Esophagus squamous epithelium (tissue), 5 donors: Measurements from ENCODE around the gene SIRT5. TPM values are rescaled to one million over a fixed set of nuclear protein-coding genes. Genes with fewer than 3 reads are reported as not detected.

Experiments
- DNase-seq: peaks from one replicate; lab custom pipeline; 2025; lab: John Stamatoyannopoulos, UW
- H3K27ac ChIP-seq, 4 donors: fragments of 200-600 bp; sonication (generic); one replicate each; pipeline ENCODE4 v1.5.1; 2016 to 2019; ENCODE audit warnings: mild to moderate bottlenecking in 1 of 4
- H3K27me3 ChIP-seq, 4 donors: fragments of 200-600 bp; sonication (generic); 1 replicate in 3 of 4; 2 replicates in 1 of 4; pipeline versions ENCODE4 v1.5.1 to v1.6.0; 2017 to 2021; ENCODE audit warnings: antibody characterized with exemption in 1 of 4
- H3K36me3 ChIP-seq, 3 donors: fragments of 200-600 bp; sonication (generic); one replicate each; pipeline ENCODE4 v1.5.1; 2016 to 2019
- H3K4me1 ChIP-seq, 3 donors: fragments of 200-600 bp; sonication (generic); one replicate each; pipeline ENCODE4 v1.5.1; 2017 to 2019
- H3K4me3 ChIP-seq, 4 donors: fragments of 200-600 bp; sonication (generic); 1 replicate in 3 of 4; 2 replicates in 1 of 4; pipeline ENCODE4 v1.5.1; 2016 to 2019; ENCODE audit warnings: mild to moderate bottlenecking in 2 of 4, moderate library complexity in 1 of 4
- H3K9me3 ChIP-seq, 3 donors: fragments of 200-600 bp; sonication (generic); one replicate each; pipeline ENCODE4 v1.5.1; 2016 to 2019
- CTCF ChIP-seq, 6 experiments: fragments of 450-650 bp in 4 of 6; fragments of 200-600 bp in 2 of 6; sonication (generic) in 2 of 6; IDR thresholded peaks; one replicate each; pipeline ENCODE4 v1.5.1; 2016 to 2019; ENCODE audit warnings: antibody characterized with exemption in 6 of 6, mild to moderate bottlenecking in 4 of 6, moderate library complexity in 4 of 6
- POLR2A ChIP-seq, 4 donors: fragments of 450-650 bp; IDR thresholded peaks; one replicate each; pipeline ENCODE4 v1.6.1; 2017; ENCODE audit warnings: antibody characterized with exemption in 4 of 4, mild to moderate bottlenecking in 4 of 4, moderate library complexity in 3 of 4
- WGBS, 2 donors: methylation state at CpG; one replicate each; pipeline ENCODE4 v1.1.5; 2018; 5-methylcytosine and 5-hydroxymethylcytosine counted together
- intact Hi-C: fragments of 100-400 bp; cut with DNase I; formaldehyde crosslinking; loops from one replicate; pipeline ENCODE4 v1.15.0; 2022
- total RNA-seq, 4 donors: library from RNA; depleted of rRNA; stranded (reverse); fragments of >200 nt; gene quantifications; one replicate each; pipeline ENCODE4 v1.1.0, GENCODE V29; 2016
- donor health status: DM: yes; HTN: yes; CAD: no.

SIRT5 gene
- total RNA-seq, 4 donors from 2014 or later: 4.1 to 10.7 (median 5.6) TPM

GRCh38 chr6:13635948-13636658, 61.7 kb downstream of the SIRT5 start:
- Histone ChIP-seq H3K9me3 (no peaks in the 10 kb centered on the region), H3K4me3 (no peak overlapping the region), H3K36me3 (peaks cover 0 to 97% (median 15%) of the 10 kb centered on the region in 3 donors), H3K27me3 (no peaks in the 10 kb centered on the region), H3K27ac (peak overlapping the region in 1 of 4 donors; percentile 1), H3K4me1 (no peaks in the 10 kb centered on the region)
- WGBS, 2 donors: 58 to 68% methylated on average over 4 of the region's 4 CpGs
- intact Hi-C loops: no loop called here
- TF ChIP-seq POLR2A (IDR thresholded peaks at IDR 0.05) (no peak), CTCF (IDR thresholded peaks at IDR 0.05) (no peak)
- DNase-seq: no peak

GRCh38 chr6:13638014-13638413, 63.6 kb downstream of the SIRT5 start:
- H3K9me3 ChIP-seq: no peaks in the 10 kb centered on the region

GRCh38 chr6:13638626-13639025, 64.2 kb downstream of the SIRT5 start:
- 79 to 88% methylated on average over 4 of the region's 4 CpGs for WGBS, 2 donors
- Histone ChIP-seq H3K4me3 (no peak overlapping the region), H3K27me3 (no peaks in the 10 kb centered on the region), H3K36me3 (peaks cover 0 to 94% (median 15%) of the 10 kb centered on the region in 3 donors), H3K27ac (no peak overlapping the region), H3K4me1 (no peaks in the 10 kb centered on the region), H3K9me3 (no peaks in the 10 kb centered on the region)
- no peak for TF ChIP-seq POLR2A (IDR thresholded peaks at IDR 0.05)
- no peak for TF ChIP-seq CTCF (IDR thresholded peaks at IDR 0.05)
- intact Hi-C loops: no loop called here
- no peak for DNase-seq

More at GRCh38 chr6:13638014-13638413, 63.6 kb downstream of the SIRT5 start:
- Histone ChIP-seq H3K27me3 (no peaks in the 10 kb centered on the region), H3K4me3 (no peak overlapping the region), H3K4me1 (no peaks in the 10 kb centered on the region), H3K27ac (no peak overlapping the region), H3K36me3 (peaks cover 0 to 94% (median 15%) of the 10 kb centered on the region in 3 donors)
- 80 to 88% methylated on average over 1 of the region's 1 CpG for WGBS, 2 donors
- DNase-seq: no peak
- no peak for TF ChIP-seq POLR2A (IDR thresholded peaks at IDR 0.05)
- TF ChIP-seq CTCF (IDR thresholded peaks at IDR 0.05): no peak
- intact Hi-C loops: no loop called here

GRCh38 chr6:13641315-13641714, 66.9 kb downstream of the SIRT5 start:
- Histone ChIP-seq H3K27me3 (no peaks in the 10 kb centered on the region), H3K9me3 (no peaks in the 10 kb centered on the region), H3K4me1 (no peaks in the 10 kb centered on the region), H3K4me3 (no peak overlapping the region), H3K27ac (no peak overlapping the region), H3K36me3 (peaks cover 0 to 94% (median 15%) of the 10 kb centered on the region in 3 donors)
- 49 to 55% methylated on average over 5 of the region's 5 CpGs for WGBS, 2 donors
- no peak for TF ChIP-seq CTCF (IDR thresholded peaks at IDR 0.05)
- TF ChIP-seq POLR2A (IDR thresholded peaks at IDR 0.05): no peak
- intact Hi-C loops: no loop called here
- no peak for DNase-seq

- intact Hi-C loops: no loop called here
- no peak for DNase-seq
These were observed 68.7 kb downstream of the SIRT5 start for GRCh38 chr6:13643125-13643524.

More at GRCh38 chr6:13643125-13643524, 68.7 kb downstream of the SIRT5 start:
- no peaks in the 10 kb centered on the region for H3K27me3 ChIP-seq
- H3K9me3 ChIP-seq: no peaks in the 10 kb centered on the region
- H3K36me3 ChIP-seq: peaks cover 0 to 84% (median 9%) of the 10 kb centered on the region in 3 donors
- no peak overlapping the region for H3K27ac ChIP-seq
- H3K4me1 ChIP-seq: no peaks in the 10 kb centered on the region
- WGBS, 2 donors: 82 to 85% methylated on average over 3 of the region's 3 CpGs
- no peak overlapping the region for H3K4me3 ChIP-seq
- no peak for TF ChIP-seq CTCF (IDR thresholded peaks at IDR 0.05)
- TF ChIP-seq POLR2A (IDR thresholded peaks at IDR 0.05): no peak
